ENCODE results near the gene COL16A1.

Gene COL16A1

DNA sequence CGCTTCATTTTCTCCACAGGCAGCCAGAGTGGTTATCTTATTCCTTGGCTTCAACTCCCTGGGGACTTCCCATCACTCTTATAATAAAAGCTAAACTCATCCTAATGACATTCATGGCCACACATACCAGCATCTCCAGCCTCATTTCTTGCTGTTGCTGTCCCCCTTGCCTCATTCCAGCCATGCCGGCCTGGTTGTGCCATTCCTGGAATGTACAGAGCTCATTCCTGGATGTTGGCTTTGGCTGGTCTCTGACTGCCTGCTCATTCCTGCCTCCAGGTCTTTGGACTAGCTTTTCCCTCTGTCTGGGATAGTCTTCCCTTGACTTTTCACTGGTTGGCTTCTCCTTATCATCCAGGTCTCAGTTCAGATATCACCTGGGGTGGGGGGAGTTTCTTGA lies 56.7 kb downstream of the COL16A1 start:
- DNase-seq (ENCODE audit: low spot score) = no peak

DNA sequence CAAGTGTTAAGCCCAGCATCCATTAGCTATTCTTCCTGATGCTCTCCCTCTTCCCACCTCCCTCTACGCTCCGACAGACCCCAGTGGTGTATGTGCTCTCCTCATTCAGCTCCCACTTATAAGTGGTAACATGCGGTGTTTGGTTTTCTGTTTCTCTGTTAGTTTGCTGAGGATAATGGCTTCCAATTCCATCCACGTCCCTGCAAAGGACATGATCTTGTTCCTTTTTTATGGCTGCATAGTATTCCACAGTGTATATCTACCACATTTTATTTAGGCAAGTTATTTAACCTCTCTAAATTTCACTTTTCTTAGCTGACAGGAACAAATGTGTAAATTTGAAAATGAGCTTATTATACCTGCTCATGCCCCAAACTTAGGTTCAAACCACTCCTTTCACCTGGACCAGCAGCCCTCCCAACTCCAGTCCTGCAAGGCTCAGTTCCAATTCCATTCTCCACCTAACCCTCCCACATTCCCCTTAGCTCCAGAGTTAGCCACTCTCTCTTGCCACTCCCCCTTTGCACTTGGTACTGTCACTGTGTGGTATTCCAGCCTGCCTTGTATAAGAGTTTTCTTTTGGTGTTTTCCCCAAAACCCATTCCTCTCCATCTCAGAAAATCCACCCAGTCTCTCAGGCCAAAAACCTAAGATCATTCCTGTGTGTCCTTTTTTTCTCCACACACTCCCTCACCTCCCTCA lies 57.4 kb downstream of the COL16A1 start:
- no peak for DNase-seq (ENCODE audit: low spot score)

DNA sequence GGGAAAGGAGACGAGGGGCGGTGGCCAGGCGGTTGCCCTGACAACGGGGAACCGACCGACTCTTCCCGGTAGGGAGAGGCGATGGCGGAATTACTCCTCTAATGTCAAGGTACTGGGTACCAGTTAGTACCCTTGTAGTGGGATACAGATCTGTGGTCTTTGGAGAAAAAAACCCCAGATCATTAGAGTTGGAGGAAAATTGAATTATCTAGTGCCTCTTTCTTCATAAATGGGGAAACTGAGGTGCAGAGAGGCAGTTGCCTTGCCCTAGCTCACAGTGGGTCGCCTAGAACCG lies 58.6 kb downstream of the COL16A1 start:
- no peak for DNase-seq (ENCODE audit: low spot score)

DNA sequence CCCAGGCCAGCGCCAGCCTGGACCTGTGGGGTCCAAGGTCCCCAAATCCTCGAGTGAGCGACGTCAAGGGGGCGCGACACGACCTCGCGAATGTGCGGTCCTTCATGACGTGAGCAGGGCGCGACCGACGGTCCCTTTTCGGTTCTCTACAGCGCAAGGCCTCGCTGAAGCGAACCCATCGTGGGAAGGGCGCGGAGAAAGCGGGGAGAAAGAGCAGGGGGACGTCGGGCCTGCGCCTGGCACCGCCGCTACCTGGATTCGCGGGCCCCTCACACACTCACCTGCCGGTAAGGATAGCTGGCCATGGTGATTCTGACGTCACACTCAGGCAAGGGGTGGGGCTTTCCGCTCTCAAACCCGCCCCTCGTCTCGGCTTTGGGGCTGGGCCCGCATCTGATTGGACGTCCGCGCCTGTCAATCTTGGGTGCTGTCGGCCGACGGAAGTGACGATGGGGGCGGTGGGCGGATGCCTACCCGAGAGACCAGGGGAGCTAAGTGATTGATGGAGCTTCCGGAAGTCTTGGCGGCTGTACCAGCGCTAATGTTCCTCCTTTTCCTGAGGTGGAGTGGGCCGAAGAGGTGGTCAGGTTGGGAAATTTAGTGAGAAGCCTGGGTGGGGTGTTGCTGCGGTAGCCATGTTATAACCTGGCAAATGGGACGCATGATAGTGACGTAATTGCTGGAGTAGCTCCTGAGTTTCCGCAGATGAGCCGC lies 59.1 kb downstream of the COL16A1 start, which contains the start of gene PEF1:
PEF1 (minus strand) TSS at position 317 of the 714 bp plus-strand sequence; CDS start at position 305, 12 bp downstream.
- DNase-seq (ENCODE audit: low spot score) = peak; percentile 99

DNA sequence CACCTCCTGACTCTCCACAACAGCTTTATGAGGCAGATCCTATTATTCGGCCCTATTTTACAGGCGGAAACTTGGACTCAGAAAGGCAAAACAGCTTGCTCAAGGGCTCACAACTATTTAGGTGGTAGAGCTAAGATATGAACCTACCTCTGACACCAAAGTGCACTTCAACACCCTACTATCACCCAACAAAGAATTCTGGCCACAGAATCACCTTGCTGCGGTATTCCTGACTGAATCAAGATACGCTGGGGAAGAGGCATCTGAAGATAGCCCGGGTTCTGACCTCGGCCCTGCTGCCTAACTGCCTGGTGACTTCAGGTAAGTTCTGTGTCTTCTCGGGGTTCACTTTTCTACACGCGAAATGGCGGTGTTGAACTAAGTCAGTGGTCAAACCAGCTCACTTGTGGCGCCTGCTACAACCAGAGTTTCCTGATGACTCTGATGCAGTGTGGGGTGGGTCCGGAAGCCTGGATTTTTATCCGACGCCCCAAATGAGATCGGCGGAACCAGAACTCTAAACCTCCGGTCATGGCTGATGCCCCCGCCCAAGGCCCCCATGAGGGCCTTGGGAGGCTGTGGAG lies 59.7 kb downstream of the COL16A1 start:
- DNase-seq (ENCODE audit: low spot score) = no peak

DNA sequence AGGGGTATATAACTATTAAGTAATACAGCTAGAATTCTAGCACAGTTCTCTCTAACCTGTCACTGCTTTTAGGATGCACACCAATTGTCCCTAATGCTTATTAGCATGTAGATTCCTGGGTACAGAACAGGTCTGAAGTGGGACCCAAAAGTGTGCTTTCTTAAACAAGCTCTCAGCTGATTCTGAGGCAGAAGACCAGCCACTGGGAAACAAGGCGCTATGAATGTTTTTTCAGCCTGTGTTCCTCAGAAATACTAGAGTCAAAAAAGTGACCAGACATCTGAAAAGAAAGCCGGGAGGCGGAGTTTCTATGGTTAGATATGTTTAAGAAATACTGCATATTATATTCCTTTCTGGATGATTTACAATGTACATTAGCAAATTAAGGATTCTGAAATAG lies 60.9 kb downstream of the COL16A1 start:
- no peak for DNase-seq (ENCODE audit: low spot score)

DNA sequence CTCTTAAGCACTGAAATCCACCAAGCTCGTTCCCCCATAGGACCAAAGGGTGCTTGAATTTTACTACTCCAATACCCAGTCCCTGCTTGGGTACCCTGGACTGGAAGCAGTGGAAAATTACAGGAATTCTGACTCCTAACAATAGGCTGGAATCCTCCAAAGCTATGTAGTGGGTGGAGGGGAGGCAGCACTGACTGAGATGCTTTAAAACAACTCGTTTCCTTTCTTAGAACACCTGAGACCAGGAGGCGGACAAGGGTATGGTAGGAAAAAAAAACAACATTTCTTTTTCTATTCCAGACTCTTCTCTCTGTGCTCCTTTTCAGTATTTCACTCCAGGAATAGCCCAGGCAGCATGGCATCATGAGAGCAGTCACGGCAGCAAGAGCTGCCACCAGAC lies 61.5 kb downstream of the COL16A1 start:
- no peak for DNase-seq (ENCODE audit: low spot score)

DNA sequence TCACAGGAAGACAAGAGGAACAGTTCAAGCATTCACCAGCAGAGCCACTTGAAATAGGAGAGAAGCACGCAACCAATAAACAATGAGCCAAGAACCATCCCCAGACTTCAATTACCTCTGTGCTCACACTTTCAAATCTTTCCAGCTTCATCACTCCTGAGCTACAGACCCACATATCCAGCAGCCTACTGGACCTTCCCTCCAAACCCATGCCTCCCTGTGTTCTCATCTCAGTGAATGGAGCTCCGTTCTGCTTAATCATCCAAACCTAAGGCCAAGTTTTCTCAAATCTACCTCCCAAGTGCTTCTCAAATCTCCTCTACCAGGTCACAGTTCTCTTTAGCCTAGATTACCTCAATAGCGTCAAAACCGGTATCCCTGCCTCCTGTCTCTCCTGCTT lies 62.9 kb downstream of the COL16A1 start:
- no peak for DNase-seq (ENCODE audit: low spot score)

DNA sequence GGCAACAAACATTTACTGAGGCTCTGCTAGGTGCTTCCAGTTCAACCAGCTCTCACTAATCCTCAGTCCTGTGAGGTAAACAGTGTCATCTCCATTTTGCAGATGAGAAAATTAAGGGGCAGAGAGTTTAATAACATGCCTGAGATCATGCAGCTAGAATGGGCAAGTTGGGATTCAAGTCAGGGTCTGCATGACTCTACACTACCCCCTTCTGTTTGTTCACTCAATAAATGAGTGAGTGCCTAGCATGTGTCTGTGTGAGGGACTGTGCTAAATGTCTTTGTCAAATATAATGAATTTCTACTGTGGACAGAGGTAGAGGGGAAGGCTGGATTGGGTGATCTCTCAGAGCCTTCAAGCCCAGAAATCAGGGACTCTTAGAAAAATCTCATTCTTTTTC lies 63.6 kb downstream of the COL16A1 start:
- DNase-seq (ENCODE audit: low spot score) = no peak

DNA sequence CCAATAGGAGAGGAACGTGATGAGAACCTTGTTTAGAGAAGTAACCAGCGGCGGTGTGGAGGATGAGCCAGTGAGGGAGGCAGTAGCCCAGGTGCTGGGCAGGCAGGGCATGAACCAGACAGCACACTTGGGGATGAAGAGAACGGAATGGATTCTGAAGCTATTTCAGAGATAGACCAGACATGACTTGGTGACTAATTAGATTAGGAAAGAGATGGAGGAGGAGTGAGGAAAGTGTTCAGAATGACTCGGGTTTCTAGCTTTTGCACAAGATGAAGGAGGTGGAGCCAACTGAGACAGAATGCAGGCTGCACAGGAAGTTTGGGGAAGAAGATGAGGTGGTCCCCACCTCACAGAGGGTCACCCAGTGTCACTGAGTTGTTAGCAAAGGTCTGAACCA lies 64.3 kb downstream of the COL16A1 start:
- DNase-seq (ENCODE audit: low spot score) = no peak

DNA sequence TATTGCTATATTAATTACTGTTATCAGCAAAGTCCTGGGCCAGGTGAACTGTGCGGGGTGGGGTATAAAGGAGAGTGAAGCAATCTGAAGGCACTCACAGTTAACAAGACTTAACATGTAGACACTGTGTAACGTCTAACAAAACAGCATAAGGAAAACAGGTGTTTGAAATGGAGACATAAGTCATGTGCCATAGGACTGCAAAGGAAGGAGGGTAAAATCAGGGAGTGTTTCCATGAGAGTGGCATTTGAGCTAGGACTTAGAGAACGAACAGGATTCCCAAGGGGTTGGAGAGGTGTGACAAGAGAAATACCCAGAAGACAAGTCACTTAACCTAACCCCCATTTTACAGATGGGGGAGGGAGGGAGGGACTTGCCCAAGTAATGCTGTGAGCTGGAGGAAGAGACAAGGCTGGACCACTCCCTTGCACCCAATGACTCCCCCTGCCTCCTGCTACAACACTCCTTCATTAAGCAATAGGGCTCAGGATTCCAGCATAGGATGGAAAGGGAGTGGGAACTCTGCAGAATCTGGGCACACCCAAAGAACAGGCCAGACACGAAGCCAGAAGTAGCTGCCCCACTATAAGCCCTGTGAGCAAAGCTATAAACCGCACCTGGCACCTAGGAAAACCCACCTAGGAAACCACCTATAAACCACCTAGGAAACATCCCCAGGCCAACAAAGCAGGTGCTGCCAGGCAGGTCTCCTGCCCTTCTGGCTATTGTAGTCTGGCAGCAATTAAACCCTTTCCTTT lies 65.7 kb downstream of the COL16A1 start:
- no peak for DNase-seq (ENCODE audit: low spot score)

DNA sequence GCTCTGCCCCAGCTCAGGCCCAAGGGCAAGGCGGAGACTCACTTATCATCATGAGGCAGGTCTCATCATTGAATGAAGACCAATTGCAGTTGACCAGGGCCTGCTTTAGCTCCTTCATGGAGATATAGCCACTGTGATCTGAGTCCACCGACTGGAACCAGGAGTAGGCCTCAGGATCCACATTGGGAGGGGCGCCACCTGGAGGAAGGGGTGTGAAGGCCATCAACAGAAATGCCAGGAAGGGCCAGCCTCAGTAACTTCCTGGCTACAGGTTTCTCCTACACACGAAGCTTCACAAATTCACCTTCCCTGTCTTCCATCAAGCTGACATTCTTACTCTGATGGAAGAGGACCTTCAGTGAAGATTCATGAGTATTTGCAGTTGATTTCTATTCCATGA lies 70.7 kb downstream of the COL16A1 start:
- DNase-seq (ENCODE audit: low spot score) = peak; percentile 60

DNA sequence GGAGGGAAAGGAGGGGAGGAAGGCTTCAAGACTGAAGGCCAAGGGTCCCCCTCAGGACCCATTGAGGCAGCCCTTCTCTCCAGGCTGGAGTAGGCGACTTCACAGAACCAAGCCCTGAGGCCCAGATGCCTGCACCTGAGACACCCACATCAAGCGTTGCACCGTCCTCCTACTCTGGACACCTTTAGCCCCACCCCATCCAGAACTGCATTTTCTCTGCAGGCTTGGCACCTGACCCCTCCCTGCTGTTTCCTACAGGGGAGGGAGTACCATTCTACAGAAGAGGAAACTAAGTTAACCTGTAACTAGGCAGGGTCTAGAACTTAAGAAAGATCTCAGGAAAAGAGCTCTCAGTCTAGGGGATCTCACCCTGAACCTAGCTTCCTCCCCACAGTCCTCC lies 71.2 kb downstream of the COL16A1 start:
- no peak for DNase-seq (ENCODE audit: low spot score)

DNA sequence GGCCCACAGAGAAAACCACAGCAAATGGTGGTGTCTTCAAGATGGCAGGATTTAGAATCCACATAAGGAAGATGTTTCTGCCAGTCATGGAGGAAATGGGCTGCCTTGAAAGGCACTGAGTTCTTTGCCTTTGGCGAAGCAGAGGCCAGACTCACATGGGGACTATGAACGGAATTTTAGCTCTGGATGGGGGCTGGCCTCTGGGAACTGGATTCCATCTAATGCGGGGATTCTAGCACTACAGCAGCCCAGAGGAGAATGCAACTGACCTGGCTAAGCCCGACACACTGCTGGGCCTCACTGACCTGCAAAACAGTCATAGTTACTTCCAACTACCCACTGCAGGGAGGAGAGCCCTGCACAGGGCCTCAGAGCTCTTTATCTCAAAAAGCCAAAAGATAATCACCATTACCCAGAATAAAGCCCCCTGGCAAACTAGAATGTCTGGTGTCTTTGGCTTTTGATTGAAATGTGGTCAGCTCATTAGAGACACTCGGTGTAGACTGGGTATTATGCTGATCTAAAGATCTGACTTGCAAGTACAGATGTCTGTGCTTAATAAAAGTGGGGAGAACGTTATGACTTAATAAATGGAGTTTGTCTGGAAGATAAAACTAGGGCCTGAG lies 74.8 kb downstream of the COL16A1 start:
- no peak for DNase-seq (ENCODE audit: low spot score)

DNA sequence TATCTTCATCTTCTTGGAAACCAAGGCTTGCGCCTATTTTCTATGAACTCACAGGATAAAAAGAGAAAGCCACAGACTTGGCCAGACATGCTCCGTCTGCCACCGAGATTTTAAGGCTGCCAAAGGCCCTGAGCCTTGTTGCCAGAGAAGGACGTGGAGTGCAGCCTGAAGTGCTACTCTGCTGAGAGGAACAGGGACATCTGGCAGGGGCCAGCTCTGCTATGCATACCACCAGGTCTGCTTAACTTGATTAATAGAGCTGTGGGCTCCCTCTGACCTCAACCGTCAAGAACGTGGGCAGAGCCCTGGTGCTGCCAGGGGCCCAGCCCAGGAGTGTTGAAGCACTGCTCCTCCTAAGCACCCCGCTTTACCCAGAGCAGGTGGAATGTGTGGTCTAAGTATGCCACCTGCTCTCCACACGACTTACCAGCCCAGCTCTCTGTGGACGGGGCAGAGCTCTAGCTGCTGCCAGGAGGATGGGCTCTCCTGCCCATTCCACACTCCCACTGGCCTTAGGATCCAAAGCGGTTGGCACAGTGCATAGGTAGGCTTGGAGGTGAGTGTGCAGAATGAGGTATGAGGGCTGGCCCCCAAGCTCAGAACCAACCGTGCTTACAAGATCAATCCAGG lies 75.8 kb downstream of the COL16A1 start:
- DNase-seq (ENCODE audit: low spot score) = no peak

DNA sequence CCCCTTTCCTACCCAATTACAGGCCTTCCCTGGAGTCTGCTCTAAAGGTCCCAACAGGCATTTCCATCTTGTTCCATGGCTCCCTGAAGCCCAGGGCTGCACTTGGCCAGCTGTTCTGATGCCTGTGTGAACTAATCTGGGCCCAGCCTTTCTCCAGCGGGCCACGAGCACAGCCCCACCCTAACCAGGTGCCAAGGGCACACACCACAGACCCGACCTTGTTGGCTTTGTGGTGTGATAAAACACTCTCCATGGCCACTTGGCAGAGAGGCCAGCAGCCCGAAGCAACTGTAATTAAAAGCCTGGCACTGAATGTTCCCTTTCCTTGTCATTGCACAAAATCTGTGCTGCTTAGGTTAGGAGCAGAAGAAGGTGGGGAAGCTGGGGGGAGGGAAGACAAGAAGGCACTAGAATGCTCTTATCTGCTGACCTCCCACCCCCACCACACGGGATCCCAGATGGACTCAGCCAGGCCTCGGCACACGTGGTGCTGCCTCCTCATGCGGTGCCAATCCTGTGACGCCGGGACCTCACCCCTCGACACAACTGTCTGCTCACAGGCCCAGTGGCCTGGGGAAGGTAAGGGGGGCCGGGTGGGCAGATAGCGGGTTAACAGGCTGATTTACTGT lies 76.4 kb downstream of the COL16A1 start:
- DNase-seq (ENCODE audit: low spot score) = no peak

DNA sequence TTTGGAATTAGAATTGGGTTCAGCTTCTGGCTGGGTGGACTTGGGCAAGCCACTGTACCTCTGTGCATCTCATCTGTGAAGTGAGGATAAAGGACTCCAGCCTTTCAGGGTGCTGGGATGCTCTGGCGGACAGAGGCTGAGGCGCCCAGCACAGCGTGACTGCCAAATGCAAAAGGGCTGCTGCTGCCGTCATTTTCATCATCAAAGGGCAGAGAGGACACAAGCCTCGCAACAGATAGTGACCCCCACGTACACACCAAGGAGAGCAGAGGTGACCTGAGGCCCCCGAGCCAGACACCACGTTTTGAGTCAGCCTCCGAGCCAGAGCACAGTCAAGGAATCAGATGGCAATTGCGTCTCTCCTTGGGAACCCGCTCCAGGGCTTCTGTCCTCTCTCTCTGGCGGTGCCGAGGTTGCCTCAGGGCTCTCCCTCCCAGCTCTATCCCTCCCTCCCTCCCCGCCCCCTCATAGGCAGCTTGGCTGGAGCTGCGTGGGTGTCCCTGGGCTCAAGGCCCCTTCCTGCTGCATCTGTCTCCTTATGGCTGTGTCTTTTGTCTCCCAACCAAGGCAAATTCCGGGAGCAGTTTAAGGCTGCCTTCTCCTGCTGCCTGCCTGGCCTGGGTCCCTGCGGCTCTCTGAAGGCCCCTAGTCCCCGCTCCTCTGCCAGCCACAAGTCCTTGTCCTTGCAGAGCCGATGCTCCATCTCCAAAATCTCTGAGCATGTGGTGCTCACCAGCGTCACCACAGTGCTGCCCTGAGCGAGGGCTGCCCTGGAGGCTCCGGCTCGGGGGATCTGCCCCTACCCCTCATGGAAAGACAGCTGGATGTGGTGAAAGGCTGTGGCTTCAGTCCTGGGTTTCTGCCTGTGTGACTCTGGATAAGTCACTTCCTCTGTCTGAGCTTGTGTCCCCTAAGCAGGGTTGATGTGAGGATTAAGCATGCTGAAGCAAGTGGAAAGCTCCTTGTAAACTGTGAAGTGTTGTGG lies 77.3 kb downstream of the COL16A1 start:
- peak; percentile 50 for DNase-seq (ENCODE audit: low spot score)

DNA sequence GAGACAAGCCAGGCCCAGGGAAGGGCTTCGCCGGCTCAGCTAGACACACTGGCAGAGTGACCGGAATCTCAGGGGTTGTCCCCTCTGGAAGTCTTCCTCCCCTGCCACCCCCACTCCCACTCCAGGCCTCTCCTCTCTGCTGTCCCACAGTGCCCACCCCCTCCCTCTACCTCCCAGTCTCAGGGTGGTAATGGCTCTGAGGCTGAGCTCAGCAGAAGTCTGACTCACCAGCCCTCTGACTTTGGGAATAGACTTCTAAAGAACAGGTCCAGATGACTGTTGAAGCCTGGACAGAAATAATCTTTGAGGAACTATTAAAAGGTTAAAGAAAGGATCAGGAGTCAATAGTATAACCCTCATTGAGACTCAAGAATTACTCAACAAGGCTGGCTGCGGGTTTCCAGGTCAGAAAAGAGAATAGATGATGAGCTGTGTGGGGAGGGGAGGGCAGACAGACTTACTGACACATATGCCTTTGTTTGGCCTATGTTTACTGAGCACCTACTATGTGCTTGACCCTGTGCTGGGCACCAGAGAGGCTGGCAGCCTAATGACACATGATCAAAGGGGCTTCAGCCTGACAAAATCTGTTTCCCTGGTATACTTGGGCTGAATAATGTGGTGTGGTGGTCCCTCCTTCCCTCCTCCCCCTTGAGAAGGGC lies 78.1 kb downstream of the COL16A1 start:
- DNase-seq (ENCODE audit: low spot score) = no peak

DNA sequence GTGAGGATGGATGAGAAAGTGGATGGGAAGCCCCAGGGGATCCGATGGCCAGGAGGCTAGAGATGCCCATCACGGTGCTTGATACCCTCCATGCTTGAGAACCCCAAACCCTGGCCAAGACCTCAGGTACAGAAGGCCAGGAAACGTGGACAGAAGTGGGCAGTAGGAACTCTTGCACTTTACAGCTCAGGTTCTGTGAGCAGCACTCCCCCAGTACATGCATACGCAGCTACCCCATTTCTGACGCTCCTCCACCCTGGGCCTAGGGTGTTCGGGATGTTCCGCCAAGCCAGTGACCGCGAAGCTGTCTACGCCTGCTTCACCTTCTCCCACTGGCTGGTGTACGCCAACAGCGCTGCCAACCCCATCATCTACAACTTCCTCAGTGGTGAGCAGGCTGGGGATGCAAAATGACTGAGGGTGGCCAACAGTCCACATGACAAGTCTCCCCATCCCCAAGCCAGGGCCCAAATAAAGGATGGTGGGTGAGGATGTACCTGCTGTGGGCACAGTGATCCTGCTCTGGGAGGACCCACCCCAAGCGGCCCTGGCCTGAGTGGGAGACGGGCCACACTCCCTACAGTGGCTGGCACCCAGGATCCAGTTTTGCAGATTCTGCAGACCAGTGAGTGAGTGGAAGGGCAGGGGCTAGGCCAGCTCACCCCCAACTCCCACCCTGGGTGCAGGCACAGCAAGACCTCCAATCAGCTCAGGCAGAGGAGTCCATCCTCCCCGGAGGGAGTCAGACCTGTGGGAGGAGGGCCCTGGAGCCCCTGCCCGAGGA lies 78.9 kb downstream of the COL16A1 start:
- DNase-seq (ENCODE audit: low spot score) = no peak
